MCF 10A (cell line): ENCODE results near the gene DNAJC21. TPM values are rescaled to one million over a fixed set of nuclear protein-coding genes. Genes with fewer than 3 reads are reported as not detected.

Source experiments
- BruUV-seq: library from RNA; stranded (reverse); fragments of 400-500 nt; replicated peaks from 2 replicates; lab custom pipeline; 2021; lab: Mats Ljungman, UMichigan
- CTCF ChIA-PET: fragments of 300-600 bp; sonication (Branson Sonifier 250); formaldehyde crosslinking; extraction: SDS; loops from one replicate; lab custom pipeline; 2021; ENCODE audit warnings: antibody characterized with exemption, inconsistent platforms; lab: Yijun Ruan, JAX
- POLR2A ChIA-PET: fragments of 300-600, 350-650 bp; sonication (Branson Sonifier 250); formaldehyde crosslinking; extraction: SDS; loops from one replicate; lab custom pipeline; 2020; ENCODE audit warnings: antibody characterized with exemption, inconsistent platforms; lab: Yijun Ruan, JAX
- DNase-seq: peaks from one replicate; pipeline ENCODE4 v3.0.0-alpha.2; 2018; ENCODE audit not compliant: unreplicated experiment
- H3K27ac Mint-ChIP-seq: one replicate; pipeline ENCODE4 v1.8.0; 2022; ENCODE audit warnings: mild to moderate bottlenecking, low read depth, mixed read lengths; ENCODE audit not compliant: unreplicated experiment
- H3K27me3 Mint-ChIP-seq: one replicate; pipeline ENCODE4 v1.8.0; 2022; ENCODE audit warnings: mixed read lengths; ENCODE audit not compliant: insufficient read depth, unreplicated experiment
- H3K36me3 Mint-ChIP-seq: one replicate; pipeline ENCODE4 v1.8.0; 2022; ENCODE audit warnings: mild to moderate bottlenecking, moderate library complexity, mixed read lengths; ENCODE audit not compliant: insufficient read depth, unreplicated experiment
- H3K4me1 Mint-ChIP-seq: one replicate; pipeline ENCODE4 v1.8.0; 2022; ENCODE audit warnings: mixed read lengths; ENCODE audit not compliant: insufficient read depth, unreplicated experiment
- H3K4me3 Mint-ChIP-seq: one replicate; pipeline ENCODE4 v1.8.0; 2022; ENCODE audit warnings: mild to moderate bottlenecking, moderate library complexity, mixed read lengths; ENCODE audit not compliant: unreplicated experiment
- H3K9me3 Mint-ChIP-seq: one replicate; pipeline ENCODE4 v1.8.0; 2022; ENCODE audit warnings: mixed read lengths; ENCODE audit not compliant: unreplicated experiment
- intact Hi-C: fragments of 100-400 bp; cut with micrococcal nuclease; formaldehyde crosslinking; loops from 2 replicates; pipeline ENCODE4 v1.14.1; 2022
- total RNA-seq: library from RNA; stranded (reverse); gene quantifications from 2 replicates; pipeline ENCODE4 v1.2.3, GENCODE V29; 2022
- TF ChIP-seq, protein P1 (sequence below): fragments of 200-600 bp; IDR thresholded peaks from one replicate; pipeline ENCODE4 v1.8.0; 2022; ENCODE audit warnings: antibody characterized with exemption, mild to moderate bottlenecking; ENCODE audit not compliant: unreplicated experiment

Gene DNAJC21
- total RNA-seq, 1 experiment from 2014 or later, result 64.6 TPM

DNA sequence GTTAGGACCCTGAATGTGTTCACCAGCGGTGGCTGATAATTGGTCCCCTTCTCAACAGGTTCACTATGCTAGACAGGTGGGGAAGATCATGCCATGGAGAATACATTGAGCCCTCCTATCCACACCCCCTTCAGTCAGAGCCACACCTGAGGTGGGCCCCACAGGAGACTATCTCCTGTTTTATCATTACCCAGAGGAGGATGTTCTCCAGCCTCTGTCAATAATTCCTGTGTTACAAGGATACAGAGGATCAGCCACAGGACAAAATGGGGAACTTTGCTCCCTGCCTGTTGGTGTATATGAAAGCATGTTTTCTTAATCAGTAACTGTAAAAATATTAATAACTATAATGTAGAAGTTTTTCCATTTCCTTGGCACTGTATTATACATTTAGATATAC, 40.0 kb upstream of the DNAJC21 start:
- no TSS peak for BruUV-seq
- CTCF ChIA-PET, result interaction anchor here (2.1 kb wide), 1 partner anchor 9 kb away, joined by 8 read pairs; no protein-coding TSS in a partner anchor
- POLR2A ChIA-PET, result interaction anchor here (0.5 to 0.6 kb wide), 2 partner anchors 28 to 881 kb away, joined by 3 read pairs; no protein-coding TSS in a partner anchor
- DNase-seq, result no peak
- Mint-ChIP-seq H3K9me3 (no peaks in the 10 kb centered on the region), H3K27me3 (no peaks in the 10 kb centered on the region), H3K4me3 (no peak overlapping the region), H3K27ac (no peak overlapping the region), H3K4me1 (no peaks in the 10 kb centered on the region), H3K36me3 (peaks cover 5% of the 10 kb centered on the region)
- TF ChIP-seq, protein P1, sequence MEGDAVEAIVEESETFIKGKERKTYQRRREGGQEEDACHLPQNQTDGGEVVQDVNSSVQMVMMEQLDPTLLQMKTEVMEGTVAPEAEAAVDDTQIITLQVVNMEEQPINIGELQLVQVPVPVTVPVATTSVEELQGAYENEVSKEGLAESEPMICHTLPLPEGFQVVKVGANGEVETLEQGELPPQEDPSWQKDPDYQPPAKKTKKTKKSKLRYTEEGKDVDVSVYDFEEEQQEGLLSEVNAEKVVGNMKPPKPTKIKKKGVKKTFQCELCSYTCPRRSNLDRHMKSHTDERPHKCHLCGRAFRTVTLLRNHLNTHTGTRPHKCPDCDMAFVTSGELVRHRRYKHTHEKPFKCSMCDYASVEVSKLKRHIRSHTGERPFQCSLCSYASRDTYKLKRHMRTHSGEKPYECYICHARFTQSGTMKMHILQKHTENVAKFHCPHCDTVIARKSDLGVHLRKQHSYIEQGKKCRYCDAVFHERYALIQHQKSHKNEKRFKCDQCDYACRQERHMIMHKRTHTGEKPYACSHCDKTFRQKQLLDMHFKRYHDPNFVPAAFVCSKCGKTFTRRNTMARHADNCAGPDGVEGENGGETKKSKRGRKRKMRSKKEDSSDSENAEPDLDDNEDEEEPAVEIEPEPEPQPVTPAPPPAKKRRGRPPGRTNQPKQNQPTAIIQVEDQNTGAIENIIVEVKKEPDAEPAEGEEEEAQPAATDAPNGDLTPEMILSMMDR, result no peak
- intact Hi-C loops, result no loop called here

DNA sequence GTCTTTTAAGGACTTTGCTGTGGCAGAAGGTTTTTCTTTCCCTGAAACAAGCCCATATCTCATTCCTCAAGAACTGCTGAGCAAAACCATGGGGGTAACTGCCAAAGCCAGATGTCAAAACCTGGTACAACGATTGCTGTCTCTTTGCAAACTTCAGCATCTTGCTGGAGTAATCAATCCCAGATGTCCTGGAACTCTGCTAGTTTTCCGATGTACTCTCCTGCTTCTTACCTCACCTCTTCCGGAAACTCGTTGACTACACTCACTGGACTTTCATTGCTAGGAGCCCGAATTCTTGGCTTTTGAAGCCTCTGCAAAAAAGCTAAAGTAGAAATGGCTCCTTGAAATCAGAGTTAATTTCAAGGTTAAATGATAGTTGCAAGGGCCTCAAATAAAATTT, 37.4 kb upstream of the DNAJC21 start:
- BruUV-seq, result no TSS peak
- CTCF ChIA-PET, result interaction anchor here (1.6 to 16.7 kb wide), 3 partner anchors 206 to 409 kb away, joined by 3 to 468 read pairs (median 126); no protein-coding TSS in a partner anchor
- Mint-ChIP-seq H3K36me3 (peaks cover 5% of the 10 kb centered on the region), H3K27ac (peak overlapping the region; percentile 10), H3K4me3 (no peak overlapping the region), H3K27me3 (no peaks in the 10 kb centered on the region), H3K4me1 (peaks cover 10% of the 10 kb centered on the region), H3K9me3 (no peaks in the 10 kb centered on the region)
- no peak for DNase-seq
- intact Hi-C loops, result no loop called here
- TF ChIP-seq, protein P1, result no peak
- POLR2A ChIA-PET, result interaction anchor here (0.9 kb wide), 1 partner anchor 407 kb away, joined by 3 read pairs; no protein-coding TSS in a partner anchor

DNA sequence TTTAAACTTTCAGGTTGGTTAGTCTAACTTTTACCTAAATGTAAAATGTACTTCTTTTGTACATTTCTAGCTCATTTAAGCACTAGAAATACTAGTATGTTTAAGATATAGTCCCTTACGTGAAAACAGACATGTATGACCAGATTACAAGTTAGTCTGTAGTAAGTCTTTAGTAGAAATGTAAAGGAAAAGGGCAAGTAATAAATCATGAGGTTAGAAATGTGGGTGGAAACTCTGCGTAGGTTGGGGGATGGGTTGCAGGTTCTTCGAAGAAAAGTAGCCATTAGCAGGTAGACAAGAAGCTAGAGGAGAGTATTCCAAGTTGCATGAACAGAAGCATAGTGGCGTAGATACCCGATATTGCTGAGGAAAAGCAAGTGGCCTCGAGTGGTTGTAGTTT, 36.9 kb upstream of the DNAJC21 start:
- no peaks in the 10 kb centered on the region for H3K27me3 Mint-ChIP-seq
- no peak overlapping the region for H3K4me3 Mint-ChIP-seq
- POLR2A ChIA-PET, result interaction anchor here (0.6 to 1.2 kb wide), 3 partner anchors 369 to 408 kb away, joined by 3 read pairs; no protein-coding TSS in a partner anchor
- H3K27ac Mint-ChIP-seq, result no peak overlapping the region
- intact Hi-C loops, result no loop called here
- CTCF ChIA-PET, result interaction anchor here (1.6 to 16.7 kb wide), 3 partner anchors 206 to 409 kb away, joined by 3 to 468 read pairs (median 126); no protein-coding TSS in a partner anchor
- DNase-seq, result no peak
- TF ChIP-seq, protein P1, result no peak
- BruUV-seq, result no TSS peak
- no peaks in the 10 kb centered on the region for H3K9me3 Mint-ChIP-seq
- H3K4me1 Mint-ChIP-seq, result peaks cover 10% of the 10 kb centered on the region
- peaks cover 5% of the 10 kb centered on the region for H3K36me3 Mint-ChIP-seq

DNA sequence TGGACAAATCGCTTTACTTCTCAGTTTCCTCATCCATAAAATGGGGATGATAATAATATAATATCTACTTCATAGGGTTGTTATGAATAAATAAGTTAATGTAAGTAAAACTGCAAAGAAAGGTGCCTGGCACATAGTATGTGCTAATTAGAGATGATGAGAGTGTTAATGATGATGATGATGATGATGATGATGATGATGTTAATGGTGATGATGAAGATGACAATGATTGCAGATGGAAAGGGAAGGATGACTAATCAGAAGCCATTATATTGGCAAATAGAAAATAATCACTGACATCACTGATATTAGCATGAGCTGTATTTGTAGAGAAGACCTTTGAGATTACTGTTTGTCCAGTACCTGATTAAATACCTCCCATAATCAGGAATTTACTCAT, 34.6 kb upstream of the DNAJC21 start:
- CTCF ChIA-PET, result interaction anchor here (0.6 to 16.7 kb wide), 4 partner anchors 9 to 412 kb away, joined by 3 to 468 read pairs (median 66); no protein-coding TSS in a partner anchor
- H3K9me3 Mint-ChIP-seq, result no peaks in the 10 kb centered on the region

More for the DNA sequence above, 34.6 kb upstream of the DNAJC21 start:
- no peaks in the 10 kb centered on the region for H3K27me3 Mint-ChIP-seq
- intact Hi-C loops, result loop anchor here (5.0 kb wide), 1 partner anchor 57 kb away; the partner anchor contains the start of gene TTC23L
- H3K4me1 Mint-ChIP-seq, result peaks cover 10% of the 10 kb centered on the region
- TF ChIP-seq, protein P1, result no peak
- no peak overlapping the region for H3K27ac Mint-ChIP-seq
- peaks cover 5% of the 10 kb centered on the region for H3K36me3 Mint-ChIP-seq
- POLR2A ChIA-PET, result interaction anchor here (0.6 to 0.9 kb wide), 2 partner anchors 81 to 406 kb away, joined by 3 to 4 read pairs; no protein-coding TSS in a partner anchor
- DNase-seq, result no peak
- no TSS peak for BruUV-seq
- no peak overlapping the region for H3K4me3 Mint-ChIP-seq
